Neural cell (in vitro differentiated cells): Measurements from ENCODE around the gene DOCK10. TPM values are rescaled to one million over a fixed set of nuclear protein-coding genes. Genes with fewer than 3 reads are reported as not detected.

Experiments
- H2AFZ ChIP-seq: fragments of 200-600, 300-800 bp; sonication (generic), shearing (Covaris generic); 2 replicates; pipeline ENCODE4 v1.6.0; 2014; ENCODE audit warnings: low read depth, mild to moderate bottlenecking, antibody characterized with exemption, low read length, moderate library complexity
- H3F3A ChIP-seq: fragments of 200-600 bp; shearing (Covaris generic); 2 replicates; pipeline ENCODE4 v1.6.1; 2016; ENCODE audit warnings: mild to moderate bottlenecking, moderate library complexity, mixed read lengths, antibody characterized with exemption, low read length; ENCODE audit not compliant: insufficient read depth, poor library complexity, severe bottlenecking
- H3K27ac ChIP-seq: fragments of 200-600, 300-800 bp; sonication (generic), shearing (Covaris generic); 2 replicates; pipeline ENCODE4 v1.5.1; 2014; ENCODE audit warnings: mild to moderate bottlenecking, low read length, moderate library complexity
- H3K27me3 ChIP-seq: fragments of 300-800, 200-600 bp; sonication (generic), shearing (Covaris generic); 2 replicates; pipeline ENCODE4 v1.6.0; 2014; ENCODE audit warnings: mild to moderate bottlenecking, low read depth, low read length, moderate library complexity; ENCODE audit not compliant: insufficient read depth
- H3K36me3 ChIP-seq: fragments of 300-800, 200-600 bp; sonication (generic), shearing (Covaris generic); 2 replicates; pipeline ENCODE4 v1.5.1; 2014; ENCODE audit warnings: mild to moderate bottlenecking, antibody characterized with exemption, low read length, moderate library complexity; ENCODE audit not compliant: insufficient read depth
- H3K4me2 ChIP-seq: fragments of 300-800, 200-600 bp; sonication (generic), shearing (Covaris generic); 2 replicates; pipeline ENCODE4 v1.6.0; 2014; ENCODE audit warnings: mild to moderate bottlenecking, low read length
- H3K4me3 ChIP-seq: fragments of 300-800, 200-600 bp; sonication (generic), shearing (Covaris generic); 2 replicates; pipeline ENCODE4 v1.5.1; 2014; ENCODE audit warnings: mild to moderate bottlenecking, low read length, moderate library complexity
- H3K79me2 ChIP-seq: fragments of 200-600 bp; shearing (Covaris generic); replicated peaks from 2 replicates; pipeline ENCODE4 v1.6.0; 2014; ENCODE audit warnings: mild to moderate bottlenecking, low read length, moderate library complexity; ENCODE audit not compliant: insufficient read depth
- H3K9ac ChIP-seq: fragments of 300-800, 200-600 bp; sonication (generic), shearing (Covaris generic); 2 replicates; pipeline ENCODE4 v1.6.1; 2016; ENCODE audit warnings: mild to moderate bottlenecking, low read length, mixed read lengths
- H3K9me2 ChIP-seq: fragments of 200-600 bp; shearing (Covaris generic); 2 replicates; pipeline ENCODE4 v1.6.1; 2016; ENCODE audit warnings: mild to moderate bottlenecking, low read length, mixed read lengths; ENCODE audit not compliant: insufficient read depth
- H3K9me3 ChIP-seq: fragments of 200-600, 300-800 bp; sonication (generic), shearing (Covaris generic); 2 replicates; pipeline ENCODE4 v1.6.1; 2016; ENCODE audit warnings: mild to moderate bottlenecking, mixed run types, low read length, moderate library complexity, mixed read lengths
- H4K20me1 ChIP-seq: fragments of 200-600 bp; shearing (Covaris generic); 2 replicates; pipeline ENCODE4 v1.6.1; 2016; ENCODE audit warnings: mild to moderate bottlenecking, mixed run types; ENCODE audit not compliant: insufficient read depth
- CTCF ChIP-seq: fragments of 450-650 bp; IDR thresholded peaks from 2 replicates; pipeline ENCODE4 v1.5.1; 2014; ENCODE audit warnings: antibody characterized with exemption, mild to moderate bottlenecking, moderate library complexity; ENCODE audit not compliant: poor library complexity, severe bottlenecking
- EP300 ChIP-seq: fragments of 450-650 bp; conservative IDR thresholded peaks from 2 replicates; pipeline ENCODE4 v1.6.1; 2014; ENCODE audit warnings: antibody characterized with exemption, mild to moderate bottlenecking, moderate library complexity; ENCODE audit not compliant: poor library complexity, severe bottlenecking
- EZH2 ChIP-seq: fragments of 200-600, 300-800 bp; shearing (Covaris generic), sonication (generic); IDR thresholded peaks from 2 replicates; pipeline ENCODE4 v1.6.1; 2014; ENCODE audit warnings: antibody characterized with exemption, low read length, borderline replicate concordance, mild to moderate bottlenecking; ENCODE audit not compliant: insufficient read depth, poor library complexity, severe bottlenecking
- MXI1 ChIP-seq: fragments of 450-650 bp; conservative IDR thresholded peaks from 2 replicates; pipeline ENCODE4 v1.6.1; 2014; ENCODE audit warnings: antibody characterized with exemption, mild to moderate bottlenecking; ENCODE audit not compliant: poor library complexity, severe bottlenecking
- POLR2AphosphoS5 ChIP-seq: IDR thresholded peaks from 2 replicates; pipeline ENCODE4 v1.6.1; 2012
- RAD21 ChIP-seq: fragments of 450-650 bp; conservative IDR thresholded peaks from 2 replicates; pipeline ENCODE4 v1.6.1; 2014; ENCODE audit warnings: antibody characterized with exemption, mild to moderate bottlenecking, moderate library complexity
- SMC3 ChIP-seq: fragments of 450-650 bp; conservative IDR thresholded peaks from 2 replicates; pipeline ENCODE4 v1.6.1; 2014; ENCODE audit warnings: antibody characterized with exemption, mild to moderate bottlenecking, moderate library complexity; ENCODE audit not compliant: poor library complexity
- TAF1 ChIP-seq: IDR thresholded peaks from 2 replicates; pipeline ENCODE4 v1.6.1; 2012; ENCODE audit warnings: low read depth
- polyA plus RNA-seq: library from polyadenylated mRNA; depleted of rRNA; stranded (reverse); fragments of >200 nt; gene quantifications from 2 replicates; pipeline ENCODE4 v1.2.3, GENCODE V29; 2014
- TF ChIP-seq, protein P1 (sequence below): IDR thresholded peaks from 2 replicates; pipeline ENCODE4 v1.6.1; 2012; ENCODE audit warnings: borderline replicate concordance

Gene DOCK10
- polyA plus RNA-seq, 1 donor from 2014 or later: 0.37 TPM

- Histone ChIP-seq H4K20me1 (no peaks in the 10 kb centered on the region), H3K27ac (no peak overlapping the region), H3K4me2 (no peak overlapping the region), H2AFZ (no peak overlapping the region), H3K4me3 (no peak overlapping the region), H3K9me2 (no peaks in the 10 kb centered on the region), H3K79me2 (no peaks in the 10 kb centered on the region), H3K27me3 (no peaks in the 10 kb centered on the region), H3K36me3 (no peaks in the 10 kb centered on the region), H3K9me3 (no peaks in the 10 kb centered on the region), H3K9ac (no peak overlapping the region), H3F3A (no peaks in the 10 kb centered on the region)
- TF ChIP-seq EZH2 (no peak), RAD21 (no peak), POLR2AphosphoS5 (no peak), SMC3 (no peak), EP300 (no peak), TAF1 (no peak), MXI1 (no peak), CTCF (no peak)
- TF ChIP-seq, protein P1, sequence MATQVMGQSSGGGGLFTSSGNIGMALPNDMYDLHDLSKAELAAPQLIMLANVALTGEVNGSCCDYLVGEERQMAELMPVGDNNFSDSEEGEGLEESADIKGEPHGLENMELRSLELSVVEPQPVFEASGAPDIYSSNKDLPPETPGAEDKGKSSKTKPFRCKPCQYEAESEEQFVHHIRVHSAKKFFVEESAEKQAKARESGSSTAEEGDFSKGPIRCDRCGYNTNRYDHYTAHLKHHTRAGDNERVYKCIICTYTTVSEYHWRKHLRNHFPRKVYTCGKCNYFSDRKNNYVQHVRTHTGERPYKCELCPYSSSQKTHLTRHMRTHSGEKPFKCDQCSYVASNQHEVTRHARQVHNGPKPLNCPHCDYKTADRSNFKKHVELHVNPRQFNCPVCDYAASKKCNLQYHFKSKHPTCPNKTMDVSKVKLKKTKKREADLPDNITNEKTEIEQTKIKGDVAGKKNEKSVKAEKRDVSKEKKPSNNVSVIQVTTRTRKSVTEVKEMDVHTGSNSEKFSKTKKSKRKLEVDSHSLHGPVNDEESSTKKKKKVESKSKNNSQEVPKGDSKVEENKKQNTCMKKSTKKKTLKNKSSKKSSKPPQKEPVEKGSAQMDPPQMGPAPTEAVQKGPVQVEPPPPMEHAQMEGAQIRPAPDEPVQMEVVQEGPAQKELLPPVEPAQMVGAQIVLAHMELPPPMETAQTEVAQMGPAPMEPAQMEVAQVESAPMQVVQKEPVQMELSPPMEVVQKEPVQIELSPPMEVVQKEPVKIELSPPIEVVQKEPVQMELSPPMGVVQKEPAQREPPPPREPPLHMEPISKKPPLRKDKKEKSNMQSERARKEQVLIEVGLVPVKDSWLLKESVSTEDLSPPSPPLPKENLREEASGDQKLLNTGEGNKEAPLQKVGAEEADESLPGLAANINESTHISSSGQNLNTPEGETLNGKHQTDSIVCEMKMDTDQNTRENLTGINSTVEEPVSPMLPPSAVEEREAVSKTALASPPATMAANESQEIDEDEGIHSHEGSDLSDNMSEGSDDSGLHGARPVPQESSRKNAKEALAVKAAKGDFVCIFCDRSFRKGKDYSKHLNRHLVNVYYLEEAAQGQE: no peak
Observed at GRCh38 chr2:224801360-224801759, 240.9 kb downstream of the DOCK10 start.

GRCh38 chr2:224799691-224800090 lies 242.6 kb downstream of the DOCK10 start:
- Histone ChIP-seq H3K4me3 (no peak overlapping the region), H3K9ac (no peak overlapping the region), H3K4me2 (no peak overlapping the region), H2AFZ (no peak overlapping the region), H3F3A (no peaks in the 10 kb centered on the region), H3K79me2 (no peaks in the 10 kb centered on the region), H3K9me2 (no peaks in the 10 kb centered on the region), H3K27ac (no peak overlapping the region), H3K9me3 (no peaks in the 10 kb centered on the region), H3K27me3 (no peaks in the 10 kb centered on the region), H3K36me3 (no peaks in the 10 kb centered on the region), H4K20me1 (no peaks in the 10 kb centered on the region)
- no peak for TF ChIP-seq EZH2
- TF ChIP-seq CTCF: no peak
- TF ChIP-seq TAF1: no peak
- no peak for TF ChIP-seq SMC3
- TF ChIP-seq, protein P1: no peak
